ENCODE measurements around the gene TUBGCP5. TPM values are rescaled to one million over a fixed set of nuclear protein-coding genes. Genes with fewer than 3 reads are reported as not detected.

The TUBGCP5 gene
- total RNA-seq, 1 experiment from 2014 or later = 10.7 TPM

- Histone ChIP-seq H3K27ac (no peak overlapping the region), H3K4me2 (no peak overlapping the region), H4K20me1 (ENCODE audit: insufficient read depth) (no peaks in the 10 kb centered on the region), H3K9me2 (ENCODE audit: insufficient read depth) (no peaks in the 10 kb centered on the region), H3F3A (ENCODE audit: insufficient read depth, low read depth) (no peaks in the 10 kb centered on the region), H3K4me3 (no peak overlapping the region), H2AFZ (no peak overlapping the region), H3K36me3 (ENCODE audit: low read depth) (no peaks in the 10 kb centered on the region), H3K79me2 (ENCODE audit: low read depth) (no peaks in the 10 kb centered on the region), H3K4me1 (replicated peaks; ENCODE audit: insufficient read depth) (no peaks in the 10 kb centered on the region), H3K27me3 (ENCODE audit: insufficient read depth, low read depth) (peaks cover 49% of the 10 kb centered on the region), H3K9me3 (ENCODE audit: insufficient read depth, low read depth) (no peaks in the 10 kb centered on the region)
- CTCF ChIA-PET = no interaction called here
- TF ChIP-seq EZH2 (IDR thresholded peaks at IDR 0.05; ENCODE audit: low read depth) = no peak
- POLR2A ChIA-PET (ENCODE audit: unreplicated experiment) = no interaction called here
- BruUV-seq (replicated peaks) = no TSS peak
- intact Hi-C loops (cut with micrococcal nuclease; ENCODE audit: unreplicated experiment) = no loop called here
- no peak for DNase-seq
Measured at GRCh38 chr15:23074684-23075083, 35.3 kb upstream of the TUBGCP5 start.

- no peak for TF ChIP-seq CTCF (conservative IDR thresholded peaks at IDR 0.05)
- TF ChIP-seq EZH2 (IDR thresholded peaks at IDR 0.05; ENCODE audit: low read depth) = no peak
- Histone ChIP-seq H3K27ac (no peak overlapping the region), H3K9me2 (ENCODE audit: insufficient read depth) (no peaks in the 10 kb centered on the region), H3K36me3 (ENCODE audit: low read depth) (no peaks in the 10 kb centered on the region), H3F3A (ENCODE audit: insufficient read depth, low read depth) (no peaks in the 10 kb centered on the region), H3K9me3 (ENCODE audit: insufficient read depth, low read depth) (no peaks in the 10 kb centered on the region), H3K27me3 (ENCODE audit: insufficient read depth, low read depth) (peaks cover 49% of the 10 kb centered on the region), H4K20me1 (ENCODE audit: insufficient read depth) (no peaks in the 10 kb centered on the region), H3K79me2 (ENCODE audit: low read depth) (no peaks in the 10 kb centered on the region), H2AFZ (no peak overlapping the region), H3K4me2 (no peak overlapping the region), H3K4me3 (no peak overlapping the region), H3K4me1 (replicated peaks; ENCODE audit: insufficient read depth) (no peaks in the 10 kb centered on the region)
- ChIA-PET CTCF (no interaction called here), POLR2A (ENCODE audit: unreplicated experiment) (no interaction called here)
- BruUV-seq (replicated peaks) = no TSS peak
- intact Hi-C loops (cut with micrococcal nuclease; ENCODE audit: unreplicated experiment) = no loop called here
- peak in 1 of 2 experiments; percentile 4 for DNase-seq
Measured at GRCh38 chr15:23073890-23074646, 34.7 kb upstream of the TUBGCP5 start.

- TF ChIP-seq CTCF (conservative IDR thresholded peaks at IDR 0.05) = no peak
- H3K9me2 ChIP-seq (ENCODE audit: insufficient read depth) = no peaks in the 10 kb centered on the region
- no peak overlapping the region for H3K27ac ChIP-seq
- H3K36me3 ChIP-seq (ENCODE audit: low read depth) = no peaks in the 10 kb centered on the region
- no peak for DNase-seq
- no TSS peak for BruUV-seq (replicated peaks)
- intact Hi-C loops (cut with micrococcal nuclease; ENCODE audit: unreplicated experiment) = no loop called here
- no peaks in the 10 kb centered on the region for H3K79me2 ChIP-seq (ENCODE audit: low read depth)
- no peaks in the 10 kb centered on the region for H3K4me1 ChIP-seq (replicated peaks; ENCODE audit: insufficient read depth)
- H3K4me3 ChIP-seq = no peak overlapping the region
- no peaks in the 10 kb centered on the region for H4K20me1 ChIP-seq (ENCODE audit: insufficient read depth)
- H2AFZ ChIP-seq = no peak overlapping the region
- ChIA-PET CTCF (no interaction called here), POLR2A (ENCODE audit: unreplicated experiment) (no interaction called here)
- H3K4me2 ChIP-seq = no peak overlapping the region
- H3K9me3 ChIP-seq (ENCODE audit: insufficient read depth, low read depth) = no peaks in the 10 kb centered on the region
- H3K27me3 ChIP-seq (ENCODE audit: insufficient read depth, low read depth) = peaks cover 42% of the 10 kb centered on the region
- H3F3A ChIP-seq (ENCODE audit: insufficient read depth, low read depth) = no peaks in the 10 kb centered on the region
Measured at GRCh38 chr15:23072633-23073032, 33.3 kb upstream of the TUBGCP5 start.
